HG03064 (cell line): Measurements from ENCODE around the gene KCTD4.
"Not testable (repeated sequence)": the region's sequence is repeated elsewhere in the genome, so short reads cannot be mapped to it uniquely, and the experiment has no call there.

Experiments
- ATAC-seq: cut with Tn5 transposase; IDR thresholded peaks from one replicate; pipeline ENCODE4 v1.9.1; 2021; ENCODE audit warnings: low read depth; ENCODE audit not compliant: unreplicated experiment

KCTD4 gene

DNA sequence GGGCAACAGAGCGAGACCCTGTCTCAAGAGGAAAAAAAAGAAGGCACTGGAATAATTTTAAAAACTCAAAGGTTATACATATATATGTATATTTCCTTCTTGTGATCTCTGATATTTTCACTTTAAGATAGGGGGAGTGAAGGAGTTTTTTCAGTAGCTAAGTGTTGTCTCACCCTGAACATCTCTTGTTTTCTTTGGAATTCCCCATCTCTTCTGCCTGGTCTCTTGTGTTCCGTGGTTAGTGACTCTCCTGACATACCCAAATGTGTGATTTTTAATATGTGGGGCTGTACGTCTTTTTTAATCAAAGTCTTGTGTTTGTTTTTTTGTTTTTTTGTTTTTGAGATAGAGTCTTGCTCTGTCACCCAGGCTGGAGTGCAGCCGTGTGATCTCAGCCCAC, 15.3 kb upstream of the KCTD4 start:
- ATAC-seq = no peak

DNA sequence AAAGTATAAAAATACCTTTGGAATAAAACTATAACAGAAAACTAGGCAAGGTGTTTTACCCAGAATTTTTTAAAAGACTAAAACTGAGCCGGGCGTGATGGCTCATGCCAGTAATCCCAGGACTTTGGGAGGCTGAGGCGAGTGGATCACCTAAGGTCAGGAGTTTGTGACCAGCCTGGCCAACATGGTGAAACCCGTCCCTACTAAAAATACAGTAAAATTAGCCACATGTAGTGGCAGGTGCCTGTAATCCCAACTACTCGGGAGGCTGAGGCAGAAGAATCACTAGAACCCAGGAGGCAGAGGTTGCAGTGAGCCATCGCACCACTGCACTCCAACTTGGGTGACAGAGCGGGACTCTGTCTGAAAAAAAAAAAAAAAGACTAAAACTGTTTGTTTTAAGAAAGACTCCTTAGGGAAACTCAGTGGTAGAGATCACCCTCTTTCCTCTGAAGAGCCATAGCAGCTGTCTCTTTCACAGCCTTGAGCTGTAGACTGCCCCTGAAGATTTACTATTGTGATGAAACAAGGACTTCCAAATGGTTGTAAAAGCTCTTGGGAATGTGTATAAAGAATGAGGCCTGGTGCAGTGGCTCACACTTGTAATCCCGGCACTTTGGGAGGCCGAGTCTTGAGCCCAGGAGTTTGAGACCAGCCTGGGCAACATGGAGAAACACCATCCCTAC, 14.7 kb upstream of the KCTD4 start:
- no peak for ATAC-seq

DNA sequence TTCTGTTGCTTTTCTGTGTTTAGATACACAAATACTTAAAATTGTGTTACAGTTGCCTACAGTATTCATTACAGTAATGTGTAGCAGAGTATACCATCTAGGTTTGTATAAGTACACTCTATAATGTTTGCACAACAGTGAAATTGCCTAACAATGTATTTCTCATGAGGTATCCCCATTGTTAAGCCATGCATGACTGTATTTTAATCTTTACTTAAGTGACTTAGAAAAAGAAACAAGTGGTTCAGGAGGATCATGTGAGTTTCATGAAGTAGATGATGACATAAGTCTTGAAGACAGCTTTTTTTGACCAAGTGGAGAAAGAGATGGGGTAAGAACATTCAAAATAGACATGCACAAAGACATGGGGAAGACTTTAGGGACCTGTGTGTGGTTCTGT, 8.4 kb upstream of the KCTD4 start:
- no peak for ATAC-seq

- no peak for ATAC-seq
Observed at GRCh38 chr13:45208132-45208531, 7.3 kb upstream of the KCTD4 start.

- ATAC-seq = no peak
Observed at GRCh38 chr13:45207319-45207718, 6.5 kb upstream of the KCTD4 start.

DNA sequence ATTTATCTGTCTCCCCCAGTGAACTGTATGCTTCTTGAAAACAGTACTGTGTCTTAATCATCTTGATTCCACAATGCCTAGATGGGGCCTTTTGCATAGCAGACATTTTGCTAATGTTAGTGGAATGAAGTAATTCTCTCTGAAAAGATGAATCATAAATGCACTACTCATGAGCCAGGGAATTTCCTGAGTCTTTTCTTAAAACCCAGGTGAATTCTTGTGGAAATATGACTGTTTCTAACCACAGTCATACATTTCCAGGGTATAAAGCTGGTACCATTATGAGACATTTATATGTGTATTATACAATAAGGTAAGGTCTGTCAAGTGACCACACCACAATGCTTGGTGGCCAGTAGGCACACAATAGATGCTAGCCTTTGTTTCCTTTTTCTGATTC, 5.5 kb upstream of the KCTD4 start:
- no peak for ATAC-seq

GRCh38 chr13:45205124-45205523, 4.3 kb upstream of the KCTD4 start:
- no peak for ATAC-seq

GRCh38 chr13:45199711-45200110, 1.1 kb downstream of the KCTD4 start:
- ATAC-seq = no peak

DNA sequence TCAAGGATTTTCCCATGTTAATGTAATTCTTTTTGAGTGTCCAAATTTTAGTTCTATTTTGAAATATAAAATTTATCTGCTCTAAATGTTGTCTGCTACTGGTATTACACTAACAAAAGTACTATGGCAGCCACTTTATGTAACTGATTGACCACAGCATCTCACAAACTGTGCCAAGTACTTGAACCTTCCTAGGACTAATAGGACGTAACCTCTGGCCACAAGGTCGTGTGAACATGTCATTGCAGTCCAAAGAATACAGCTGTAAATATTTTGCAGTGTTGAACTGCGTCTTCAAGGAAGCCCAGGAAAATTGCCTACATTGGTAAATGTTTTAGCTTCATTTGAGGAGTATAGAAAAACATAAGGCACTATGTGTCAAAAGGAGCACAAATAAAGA, 1.9 kb downstream of the KCTD4 start:
- ATAC-seq = no peak

DNA sequence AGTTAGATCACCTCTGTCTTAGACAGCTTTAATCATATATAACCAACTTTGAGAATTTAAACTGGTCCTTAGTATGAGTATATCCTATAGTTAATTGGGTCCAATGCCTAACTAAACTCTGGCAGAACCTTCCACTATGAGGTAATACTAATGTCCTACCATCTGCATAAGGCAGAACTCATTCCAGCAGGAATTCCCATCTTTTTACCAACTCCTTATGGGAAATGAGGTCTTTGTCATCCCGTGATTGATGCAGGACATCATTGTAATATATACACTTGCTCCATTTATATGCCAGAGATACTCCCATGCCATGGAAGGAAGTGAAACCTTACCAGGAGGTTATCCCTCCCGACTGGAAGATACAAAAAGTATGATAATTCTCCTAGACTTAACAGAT, 2.8 kb downstream of the KCTD4 start:
- no peak for ATAC-seq

DNA sequence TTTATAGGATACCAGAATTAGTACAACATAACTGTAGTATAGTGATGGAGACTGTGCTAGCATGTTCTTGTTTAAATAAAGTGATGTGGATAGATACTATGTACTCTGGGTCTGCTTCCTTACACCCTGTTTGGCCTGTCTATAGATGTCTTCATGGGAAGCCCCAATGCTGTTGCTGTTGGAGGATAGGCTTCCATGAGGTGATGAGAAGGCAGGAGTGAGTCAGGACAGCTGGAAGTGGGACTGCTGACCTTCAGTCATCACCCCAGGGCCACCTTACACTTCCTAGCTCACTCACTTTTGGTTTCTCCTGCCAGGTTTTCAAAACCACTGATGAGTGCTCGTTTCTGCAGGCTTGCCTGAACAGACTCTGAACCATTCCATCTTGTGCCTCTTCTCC, 4.2 kb downstream of the KCTD4 start:
- ATAC-seq = peak; percentile 63

GRCh38 chr13:45196096-45196495, 4.7 kb downstream of the KCTD4 start:
- ATAC-seq = no peak

- no peak for ATAC-seq
Observed at GRCh38 chr13:45195421-45195820, 5.4 kb downstream of the KCTD4 start.

GRCh38 chr13:45194081-45194939, 6.5 kb downstream of the KCTD4 start:
- no peak for ATAC-seq

- ATAC-seq = no peak
Observed at GRCh38 chr13:45191874-45192273, 9.0 kb downstream of the KCTD4 start.

- ATAC-seq = not testable (repeated sequence)
Observed at GRCh38 chr13:45189511-45189910, 11.3 kb downstream of the KCTD4 start.

DNA sequence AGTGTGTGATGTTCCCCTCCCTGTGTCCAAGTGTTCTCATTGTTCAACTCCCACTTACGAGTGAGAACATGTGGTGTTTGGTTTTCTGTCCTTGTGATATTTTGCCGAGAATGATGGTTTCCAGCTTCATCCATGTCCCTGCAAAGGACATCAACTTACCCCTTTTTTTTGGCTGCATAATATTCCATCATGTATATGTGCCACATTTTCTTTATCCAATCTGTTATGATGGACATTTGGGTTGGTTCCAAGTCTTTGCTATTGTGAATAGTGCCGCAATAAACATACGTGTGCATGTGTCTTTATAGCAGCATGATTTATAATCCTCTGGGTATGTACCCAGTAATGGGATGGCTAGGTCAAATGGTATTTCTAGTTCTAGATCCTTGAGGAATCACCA, 11.8 kb downstream of the KCTD4 start:
- not testable (repeated sequence) for ATAC-seq

DNA sequence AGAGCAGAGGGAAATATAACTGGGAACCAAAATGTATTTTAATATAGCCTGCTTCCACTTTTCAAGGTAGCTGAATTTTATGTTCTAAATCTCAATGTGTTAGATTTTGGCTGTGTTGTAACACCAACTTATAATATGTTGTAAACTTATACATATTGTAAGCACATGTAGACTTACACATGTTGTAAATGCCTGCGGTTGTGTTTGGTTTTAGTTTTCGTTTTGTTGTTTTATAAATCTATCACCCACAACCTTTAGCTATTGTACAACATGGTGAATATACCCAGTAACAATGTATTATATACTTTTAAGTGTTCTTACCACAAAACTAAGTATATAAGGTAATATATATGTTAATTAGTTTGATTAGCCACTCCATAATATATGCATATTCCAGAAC, 15.6 kb downstream of the KCTD4 start:
- ATAC-seq = no peak

- ATAC-seq = no peak
Observed at GRCh38 chr13:45184693-45185092, 16.2 kb downstream of the KCTD4 start.

- no peak for ATAC-seq
Observed at GRCh38 chr13:45180713-45181601, 19.9 kb downstream of the KCTD4 start.

- no peak for ATAC-seq
Observed at GRCh38 chr13:45180303-45180702, 20.5 kb downstream of the KCTD4 start.
